Adipocyte (in vitro differentiated cells): ENCODE results near the gene NWD2.

Experiments
- DNase-seq: peaks from one replicate; pipeline ENCODE4 v3.0.0-alpha.2; 2015; ENCODE audit warnings: low read depth
- H3K27me3 ChIP-seq: replicated peaks from 2 replicates; pipeline ENCODE4 v1.7.0; 2013; ENCODE audit warnings: mild to moderate bottlenecking, low read length, moderate library complexity; ENCODE audit not compliant: control insufficient read depth, insufficient read depth
- H3K36me3 ChIP-seq: 2 replicates; pipeline ENCODE4 v1.7.0; 2013; ENCODE audit warnings: low read length, mild to moderate bottlenecking, moderate library complexity; ENCODE audit not compliant: control insufficient read depth, insufficient read depth, severe bottlenecking
- H3K4me1 ChIP-seq: 2 replicates; pipeline ENCODE4 v1.7.0; 2013; ENCODE audit warnings: mild to moderate bottlenecking, low read length, moderate library complexity; ENCODE audit not compliant: control insufficient read depth, insufficient read depth
- H3K4me3 ChIP-seq: 2 replicates; pipeline ENCODE4 v1.7.0; 2013; ENCODE audit warnings: mild to moderate bottlenecking, low read length, moderate library complexity
- H3K9ac ChIP-seq: 2 replicates; pipeline ENCODE4 v1.7.0; 2013; ENCODE audit warnings: mild to moderate bottlenecking, low read length, moderate library complexity
- H3K9me3 ChIP-seq: 2 replicates; pipeline ENCODE4 v1.7.0; 2013; ENCODE audit warnings: mild to moderate bottlenecking, low read length, moderate library complexity; ENCODE audit not compliant: control insufficient read depth

The NWD2 gene

DNA sequence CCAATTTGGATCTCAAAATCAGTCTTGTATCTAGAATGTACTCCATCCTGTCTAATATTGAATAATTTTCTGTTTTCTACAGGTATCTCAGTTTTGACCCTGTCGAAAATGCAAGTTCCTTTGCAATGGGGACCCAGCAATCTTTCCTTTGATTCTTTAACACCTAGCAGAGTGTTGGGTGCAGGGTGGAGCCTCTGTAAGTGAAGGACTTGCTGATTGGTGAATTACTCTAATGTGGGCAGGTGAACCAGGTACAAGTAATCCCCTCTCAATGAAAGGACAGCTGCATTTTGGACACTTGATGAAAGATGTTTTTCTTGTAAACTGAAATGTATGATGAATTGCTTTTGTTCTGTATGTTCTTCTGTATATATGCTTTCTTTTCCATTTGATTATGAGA is 54.9 kb downstream of the NWD2 start:
- no peak for DNase-seq
- Histone ChIP-seq H3K4me3 (no peak overlapping the region), H3K36me3 (no peaks in the 10 kb centered on the region), H3K4me1 (no peaks in the 10 kb centered on the region), H3K9me3 (no peaks in the 10 kb centered on the region), H3K27me3 (no peaks in the 10 kb centered on the region), H3K9ac (no peak overlapping the region)

DNA sequence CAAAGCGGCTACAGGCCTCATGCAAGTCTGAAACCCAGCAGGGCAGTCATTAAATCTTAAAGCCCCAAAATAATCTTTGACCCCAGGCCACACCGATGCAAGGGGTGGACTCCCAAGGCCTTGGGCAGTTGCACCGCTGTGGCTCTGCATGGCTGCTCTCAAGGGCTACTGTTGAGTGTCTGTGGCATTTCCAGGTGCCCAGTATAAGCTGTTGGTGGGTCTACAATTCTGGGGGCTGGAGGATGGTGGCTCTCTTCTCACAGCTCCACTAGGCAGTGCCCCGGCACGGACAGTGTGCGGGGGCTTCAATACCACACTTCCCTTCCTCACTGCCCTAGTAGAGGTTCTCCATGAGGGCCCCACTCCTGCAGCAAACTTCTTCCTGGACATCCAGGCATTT is 60.1 kb downstream of the NWD2 start:
- H3K4me1 ChIP-seq = no peaks in the 10 kb centered on the region
- DNase-seq = no peak
- peaks cover 10% of the 10 kb centered on the region for H3K9me3 ChIP-seq
- no peaks in the 10 kb centered on the region for H3K36me3 ChIP-seq
- no peak overlapping the region for H3K9ac ChIP-seq
- no peaks in the 10 kb centered on the region for H3K27me3 ChIP-seq
- H3K4me3 ChIP-seq = no peak overlapping the region

DNA sequence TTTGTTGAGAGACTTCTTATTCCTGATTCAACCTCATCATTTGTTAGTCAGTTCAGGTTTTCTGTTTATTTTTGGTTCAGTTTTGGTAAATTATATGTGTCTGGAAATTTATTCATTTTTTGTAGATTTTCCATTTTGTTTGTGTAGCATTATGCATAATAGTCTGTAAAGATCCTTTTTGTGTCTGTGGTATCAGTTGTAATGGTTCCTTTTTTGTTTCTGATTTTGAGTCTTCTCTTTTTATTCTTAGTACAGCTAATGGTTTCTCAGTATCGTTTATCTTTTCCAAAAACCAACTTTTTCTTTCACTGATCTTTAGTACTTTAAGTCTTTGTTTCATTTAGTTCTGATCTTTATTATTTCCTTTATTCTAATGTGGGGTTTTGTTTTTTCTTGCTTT is 61.4 kb downstream of the NWD2 start:
- H3K36me3 ChIP-seq = no peaks in the 10 kb centered on the region
- no peaks in the 10 kb centered on the region for H3K4me1 ChIP-seq
- H3K9ac ChIP-seq = no peak overlapping the region
- H3K4me3 ChIP-seq = no peak overlapping the region
- no peaks in the 10 kb centered on the region for H3K27me3 ChIP-seq
- peaks cover 12% of the 10 kb centered on the region for H3K9me3 ChIP-seq
- no peak for DNase-seq

DNA sequence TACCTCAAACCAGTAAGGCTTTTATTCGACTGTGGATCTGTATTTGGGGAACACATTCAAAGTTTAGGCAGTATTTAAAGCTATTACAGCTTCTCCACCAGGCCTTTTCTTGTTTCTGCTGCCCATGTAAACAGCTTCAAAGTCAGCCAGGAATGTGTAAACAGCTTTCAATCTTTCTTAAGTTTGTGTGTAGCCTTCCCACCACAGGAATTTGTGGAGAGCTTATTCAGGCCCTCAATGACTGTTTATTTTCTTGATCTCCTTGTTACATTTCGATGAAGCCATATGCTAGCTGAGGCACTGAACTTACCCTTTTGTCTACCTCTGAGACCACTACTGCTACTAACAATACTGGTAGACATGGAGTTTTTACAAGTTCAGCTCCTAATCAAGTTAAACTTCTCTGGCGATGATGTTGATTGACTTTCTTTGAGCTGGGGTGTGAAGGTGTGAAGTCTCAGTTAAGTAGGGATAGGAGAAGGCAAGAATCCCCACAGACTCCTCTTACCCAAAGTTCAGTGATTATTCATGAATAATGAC is 72.6 kb downstream of the NWD2 start:
- H3K9me3 ChIP-seq = peaks cover 7% of the 10 kb centered on the region
- H3K27me3 ChIP-seq = no peaks in the 10 kb centered on the region
- DNase-seq = no peak
- H3K4me1 ChIP-seq = no peaks in the 10 kb centered on the region
- no peak overlapping the region for H3K4me3 ChIP-seq
- no peaks in the 10 kb centered on the region for H3K36me3 ChIP-seq
- H3K9ac ChIP-seq = no peak overlapping the region

DNA sequence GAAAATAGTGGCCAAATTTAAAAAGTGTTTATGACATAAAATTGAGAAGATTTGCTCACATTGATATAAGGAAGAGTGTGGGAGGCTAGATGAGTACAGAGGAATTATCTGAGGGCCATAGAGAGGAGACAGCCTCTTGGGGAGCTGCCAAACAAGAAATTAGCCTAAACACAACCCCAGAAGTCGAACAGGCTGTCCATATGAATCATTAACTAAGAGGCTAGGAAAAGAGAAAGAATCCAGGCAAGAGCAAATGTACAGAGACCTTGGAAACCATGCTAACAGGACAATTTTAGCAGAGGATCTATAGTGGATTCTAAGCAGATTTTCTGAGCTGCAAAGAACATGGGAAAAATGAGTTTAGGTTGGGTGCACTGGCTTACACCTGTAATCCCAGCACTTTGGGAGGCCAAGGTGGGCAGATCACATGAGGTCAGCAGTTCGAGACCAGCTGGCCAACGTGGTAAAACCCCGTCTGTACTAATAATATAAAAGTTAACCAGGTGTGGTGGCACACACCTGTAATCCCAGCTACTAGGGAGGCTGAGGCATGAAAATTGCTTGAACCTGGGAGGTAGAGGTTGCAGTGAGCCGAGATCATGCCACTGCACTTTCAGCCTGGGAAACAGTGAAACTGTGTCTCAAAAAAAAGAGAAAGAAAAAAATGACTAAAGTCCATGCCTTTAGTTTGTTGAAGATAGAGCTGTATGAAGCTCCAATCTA is 76.1 kb downstream of the NWD2 start:
- Histone ChIP-seq H3K27me3 (no peaks in the 10 kb centered on the region), H3K4me1 (no peaks in the 10 kb centered on the region), H3K9me3 (peaks cover 7% of the 10 kb centered on the region), H3K9ac (no peak overlapping the region), H3K4me3 (no peak overlapping the region), H3K36me3 (no peaks in the 10 kb centered on the region)
- no peak for DNase-seq

DNA sequence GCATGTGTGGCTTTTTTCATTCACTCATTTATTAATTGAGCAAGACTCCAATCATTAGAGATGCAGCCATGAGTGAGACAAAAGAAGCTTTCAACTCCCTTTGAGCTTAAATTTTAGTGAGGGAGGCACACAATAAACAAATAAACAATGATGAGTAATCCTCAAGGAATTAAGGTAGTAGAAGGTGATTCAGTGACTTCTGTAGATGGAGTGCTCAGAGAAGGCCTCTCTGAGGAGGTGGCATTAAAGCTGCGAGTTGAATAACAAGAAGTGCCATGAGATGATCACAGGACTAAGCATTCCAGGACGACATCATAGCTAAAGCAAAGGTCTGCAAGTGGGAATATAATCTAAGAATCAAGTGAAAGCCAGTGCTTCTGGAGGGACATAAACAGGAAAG is 77.6 kb downstream of the NWD2 start:
- no peaks in the 10 kb centered on the region for H3K36me3 ChIP-seq
- H3K4me1 ChIP-seq = no peaks in the 10 kb centered on the region
- H3K4me3 ChIP-seq = no peak overlapping the region
- no peaks in the 10 kb centered on the region for H3K27me3 ChIP-seq
- no peak for DNase-seq
- no peak overlapping the region for H3K9ac ChIP-seq
- peaks cover 5% of the 10 kb centered on the region for H3K9me3 ChIP-seq

DNA sequence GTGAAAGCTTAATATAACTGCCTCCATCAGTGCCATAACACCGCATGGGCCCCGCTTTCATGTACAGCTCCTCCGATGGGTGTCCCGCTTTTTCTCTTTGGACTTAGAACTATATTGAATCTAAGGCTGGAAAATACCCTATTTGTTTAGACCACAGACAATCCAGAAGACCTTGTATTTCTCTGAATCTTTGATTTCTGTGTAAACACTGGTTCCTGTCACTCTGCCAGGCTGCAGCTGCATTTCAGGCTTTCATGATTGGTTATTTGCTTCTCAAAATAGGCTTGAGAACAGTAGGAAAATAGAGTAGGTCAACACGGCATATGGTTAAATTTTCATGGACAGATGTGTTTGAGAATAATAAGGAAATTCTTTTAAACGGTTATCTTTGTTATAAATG is 80.0 kb downstream of the NWD2 start:
- no peak overlapping the region for H3K4me3 ChIP-seq
- H3K9ac ChIP-seq = no peak overlapping the region
- no peaks in the 10 kb centered on the region for H3K4me1 ChIP-seq
- no peaks in the 10 kb centered on the region for H3K36me3 ChIP-seq
- no peak for DNase-seq
- H3K9me3 ChIP-seq = peaks cover 5% of the 10 kb centered on the region
- no peaks in the 10 kb centered on the region for H3K27me3 ChIP-seq

DNA sequence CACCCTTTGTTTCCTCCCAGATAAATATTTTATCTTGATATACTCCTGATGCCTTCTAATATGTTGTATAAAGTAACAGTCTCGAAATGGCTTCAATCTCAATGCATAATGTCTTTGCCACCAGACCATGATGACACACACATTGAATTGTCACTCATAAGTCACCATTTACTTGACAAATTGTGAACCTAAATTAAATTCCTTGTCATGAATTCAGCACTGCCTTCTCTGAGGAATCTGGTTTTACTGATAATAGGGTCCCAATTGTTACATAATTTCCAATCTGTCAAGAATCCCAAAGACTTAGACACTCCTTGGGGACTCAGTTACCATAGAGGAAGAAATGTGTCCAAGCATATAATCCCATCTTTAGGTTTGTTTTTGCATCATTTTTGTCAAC is 82.3 kb downstream of the NWD2 start:
- Histone ChIP-seq H3K36me3 (no peaks in the 10 kb centered on the region), H3K9me3 (no peaks in the 10 kb centered on the region), H3K4me3 (no peak overlapping the region), H3K4me1 (no peaks in the 10 kb centered on the region), H3K27me3 (no peaks in the 10 kb centered on the region), H3K9ac (no peak overlapping the region)
- no peak for DNase-seq

DNA sequence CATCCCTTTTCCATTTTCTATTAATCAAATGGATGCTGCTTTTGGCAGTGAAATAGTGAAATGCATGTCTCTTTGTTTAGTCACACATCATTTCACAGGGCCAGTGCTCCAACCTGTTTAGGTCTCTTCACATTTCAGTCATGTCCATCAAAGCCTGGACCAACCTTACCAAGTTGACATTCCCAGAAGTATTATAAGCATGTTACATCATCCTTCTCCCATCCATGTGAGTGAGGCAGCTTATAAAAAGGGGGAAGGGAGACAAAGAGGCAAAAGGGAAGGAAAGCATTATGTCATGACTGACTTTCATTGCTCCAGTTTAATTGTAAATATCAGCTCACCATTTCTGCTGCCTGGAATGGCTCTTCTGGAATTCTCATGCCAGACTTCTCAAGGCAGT is 94.4 kb downstream of the NWD2 start:
- DNase-seq = no peak

DNA sequence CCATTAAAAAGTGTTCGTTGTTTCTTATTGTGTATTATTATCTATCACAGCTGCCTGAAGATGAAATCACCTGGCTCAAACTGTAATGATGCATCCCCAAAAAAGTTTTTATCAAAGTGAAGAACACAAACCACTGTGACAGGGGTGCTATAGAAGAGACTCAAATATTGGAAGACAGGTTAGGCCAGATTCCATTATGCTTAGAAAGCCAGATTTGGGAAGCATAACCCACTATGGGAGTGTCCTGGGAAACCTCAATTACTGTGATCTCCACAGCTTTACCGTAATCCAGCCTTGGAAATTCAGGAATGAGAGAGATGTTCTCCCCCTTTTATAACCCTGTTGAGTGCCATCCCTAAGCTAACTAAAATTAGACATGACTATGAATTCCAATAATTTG is 114.2 kb downstream of the NWD2 start:
- DNase-seq = no peak
- no peaks in the 10 kb centered on the region for H3K36me3 ChIP-seq

More for the DNA sequence above, 94.4 kb downstream of the NWD2 start:
- no peak overlapping the region for H3K4me3 ChIP-seq
- no peaks in the 10 kb centered on the region for H3K36me3 ChIP-seq
- H3K9me3 ChIP-seq = no peaks in the 10 kb centered on the region
- H3K4me1 ChIP-seq = no peaks in the 10 kb centered on the region
- no peaks in the 10 kb centered on the region for H3K27me3 ChIP-seq
- no peak overlapping the region for H3K9ac ChIP-seq

DNA sequence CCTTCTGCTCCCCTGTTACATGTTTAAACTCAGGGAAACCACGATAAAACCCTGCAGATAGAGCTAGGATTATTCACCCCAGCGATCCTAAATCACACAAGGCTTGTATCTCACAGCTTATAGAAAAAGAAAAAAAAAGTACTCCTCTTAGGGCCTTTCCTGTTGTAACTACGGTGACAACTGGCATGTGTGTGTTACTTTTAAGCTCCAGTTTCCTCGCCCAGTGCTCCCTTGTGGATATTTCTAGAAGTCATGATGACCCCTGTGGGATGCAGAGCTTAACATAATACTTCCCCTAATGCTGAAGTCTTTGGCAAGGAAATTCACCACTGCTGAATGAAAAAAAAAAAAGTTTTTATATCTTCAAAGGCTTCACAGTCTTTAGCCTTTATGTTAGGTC is 114.7 kb downstream of the NWD2 start:
- Histone ChIP-seq H3K9ac (no peak overlapping the region), H3K4me3 (no peak overlapping the region), H3K9me3 (no peaks in the 10 kb centered on the region), H3K27me3 (no peaks in the 10 kb centered on the region), H3K36me3 (no peaks in the 10 kb centered on the region), H3K4me1 (no peaks in the 10 kb centered on the region)
- DNase-seq = no peak

More for the DNA sequence above, 114.2 kb downstream of the NWD2 start:
- H3K27me3 ChIP-seq = no peaks in the 10 kb centered on the region
- no peak overlapping the region for H3K9ac ChIP-seq
- H3K4me3 ChIP-seq = no peak overlapping the region
- H3K9me3 ChIP-seq = no peaks in the 10 kb centered on the region
- H3K4me1 ChIP-seq = no peaks in the 10 kb centered on the region

DNA sequence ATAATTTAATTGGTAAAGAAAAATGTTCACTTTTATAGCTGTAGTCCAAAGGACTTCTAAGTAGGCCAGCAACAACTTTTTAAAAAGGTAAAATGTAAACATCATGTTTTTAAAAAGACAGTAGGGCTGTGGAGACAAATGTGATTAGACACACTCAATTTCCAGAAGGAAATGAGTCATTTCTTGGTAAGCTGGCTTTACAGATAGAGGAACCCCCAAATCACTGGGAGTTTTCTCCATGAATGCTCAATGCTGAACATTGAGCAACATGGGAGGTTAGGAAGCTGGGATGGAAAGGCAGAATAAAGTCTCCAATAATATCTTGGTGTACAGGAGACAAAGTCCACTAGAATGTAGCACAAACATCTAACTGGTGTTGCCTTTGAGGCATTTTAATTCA is 121.3 kb downstream of the NWD2 start:
- DNase-seq = no peak
- H3K4me3 ChIP-seq = no peak overlapping the region
- no peak overlapping the region for H3K9ac ChIP-seq
- H3K27me3 ChIP-seq = no peaks in the 10 kb centered on the region
- H3K4me1 ChIP-seq = no peaks in the 10 kb centered on the region
- H3K9me3 ChIP-seq = no peaks in the 10 kb centered on the region
- H3K36me3 ChIP-seq = no peaks in the 10 kb centered on the region
